Central memory CD8-positive, alpha-beta T cell (primary cell): ENCODE measurements around the gene OR4E1.

Source experiments
- ATAC-seq: fragments of 150-1000 bp; cut with Tn5 transposase; replicated peaks from 2 replicates; pipeline ENCODE4 v1.10.0; 2022; ENCODE audit warnings: mild to moderate bottlenecking, moderate FRiP score, moderate number of reproducible peaks; ENCODE audit not compliant: poor library complexity, severe bottlenecking; ENCODE audit errors: extremely low read depth
- DNase-seq, 2 donors: peaks; one replicate each; pipeline ENCODE4 v3.0.0; 2021; ENCODE audit warnings: low spot score in 2 of 2
- H3K27ac Mint-ChIP-seq: one replicate; pipeline ENCODE4 v1.8.0; 2022; ENCODE audit warnings: low read depth, mild to moderate bottlenecking, moderate library complexity, mixed read lengths
- H3K27me3 Mint-ChIP-seq: one replicate; pipeline ENCODE4 v1.8.0; 2022; ENCODE audit warnings: mixed read lengths
- H3K36me3 Mint-ChIP-seq: one replicate; pipeline ENCODE4 v1.8.0; 2022; ENCODE audit warnings: mild to moderate bottlenecking, moderate library complexity, mixed read lengths; ENCODE audit not compliant: insufficient read depth
- H3K4me1 Mint-ChIP-seq: one replicate; pipeline ENCODE4 v1.8.0; 2022; ENCODE audit warnings: mixed read lengths
- H3K4me3 Mint-ChIP-seq: one replicate; pipeline ENCODE4 v1.8.0; 2022; ENCODE audit warnings: mild to moderate bottlenecking, moderate library complexity, mixed read lengths
- H3K9me3 Mint-ChIP-seq: one replicate; pipeline ENCODE4 v1.8.0; 2022; ENCODE audit warnings: mixed read lengths

The OR4E1 gene

DNA sequence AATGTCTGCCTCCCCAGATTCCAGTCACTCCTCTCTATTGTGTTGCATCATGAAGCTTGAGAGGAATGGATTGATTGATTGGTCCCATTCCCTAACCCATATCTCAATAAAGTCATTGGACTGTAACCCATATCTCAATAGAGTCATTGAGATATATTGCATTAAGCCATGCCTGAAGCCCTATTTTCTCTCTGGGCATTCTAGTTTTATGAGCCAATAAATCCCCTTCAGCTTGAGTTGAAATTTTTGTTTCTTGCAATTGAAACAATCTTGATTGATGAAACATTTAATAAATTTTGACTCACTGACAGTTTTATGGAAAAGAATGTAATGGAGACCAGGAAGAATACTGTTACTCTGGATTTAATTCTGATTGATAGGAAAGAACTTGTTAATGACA, 20.8 kb upstream of the OR4E1 start:
- Mint-ChIP-seq H3K4me3 (no peak overlapping the region), H3K9me3 (no peaks in the 10 kb centered on the region), H3K27me3 (peaks cover 66% of the 10 kb centered on the region), H3K27ac (no peak overlapping the region), H3K4me1 (no peaks in the 10 kb centered on the region), H3K36me3 (peaks cover 1% of the 10 kb centered on the region)
- ATAC-seq, result no peak
- DNase-seq, result no peak

- Mint-ChIP-seq H3K36me3 (no peaks in the 10 kb centered on the region), H3K27me3 (peaks cover 65% of the 10 kb centered on the region), H3K4me3 (no peak overlapping the region), H3K4me1 (no peaks in the 10 kb centered on the region), H3K27ac (no peak overlapping the region), H3K9me3 (no peaks in the 10 kb centered on the region)
- DNase-seq (no peak), ATAC-seq (no peak)
Measured at GRCh38 chr14:21686468-21686867, 12.8 kb upstream of the OR4E1 start.

DNA sequence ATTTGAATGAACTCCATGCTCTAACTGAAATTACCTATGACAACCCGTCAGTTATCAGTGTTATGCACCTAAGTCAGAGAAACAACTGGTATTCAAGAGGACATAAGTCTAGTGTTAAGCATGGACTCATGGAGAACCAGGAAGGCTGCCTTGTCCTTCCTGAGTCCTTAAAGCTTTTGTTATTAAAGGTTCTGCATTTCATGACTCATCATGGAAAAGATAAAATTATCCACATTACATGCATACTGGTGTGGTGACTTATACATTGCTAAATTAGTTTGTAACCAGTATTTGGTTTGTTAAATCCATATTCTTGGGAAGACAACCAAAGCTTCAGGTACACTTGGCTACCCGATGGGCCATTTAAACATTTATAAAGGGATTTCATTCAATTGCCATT, 6.5 kb upstream of the OR4E1 start:
- DNase-seq, result no peak
- H3K4me3 Mint-ChIP-seq, result no peak overlapping the region
- no peaks in the 10 kb centered on the region for H3K36me3 Mint-ChIP-seq
- ATAC-seq, result no peak
- H3K9me3 Mint-ChIP-seq, result no peaks in the 10 kb centered on the region
- H3K27ac Mint-ChIP-seq, result no peak overlapping the region
- H3K4me1 Mint-ChIP-seq, result no peaks in the 10 kb centered on the region
- peaks cover 57% of the 10 kb centered on the region for H3K27me3 Mint-ChIP-seq

GRCh38 chr14:21675566-21675965, 1.9 kb upstream of the OR4E1 start:
- DNase-seq, result no peak
- ATAC-seq, result no peak
- H3K27ac Mint-ChIP-seq, result no peak overlapping the region
- H3K4me3 Mint-ChIP-seq, result no peak overlapping the region
- H3K4me1 Mint-ChIP-seq, result no peaks in the 10 kb centered on the region
- H3K36me3 Mint-ChIP-seq, result no peaks in the 10 kb centered on the region
- H3K9me3 Mint-ChIP-seq, result no peaks in the 10 kb centered on the region
- peaks cover 59% of the 10 kb centered on the region for H3K27me3 Mint-ChIP-seq

DNA sequence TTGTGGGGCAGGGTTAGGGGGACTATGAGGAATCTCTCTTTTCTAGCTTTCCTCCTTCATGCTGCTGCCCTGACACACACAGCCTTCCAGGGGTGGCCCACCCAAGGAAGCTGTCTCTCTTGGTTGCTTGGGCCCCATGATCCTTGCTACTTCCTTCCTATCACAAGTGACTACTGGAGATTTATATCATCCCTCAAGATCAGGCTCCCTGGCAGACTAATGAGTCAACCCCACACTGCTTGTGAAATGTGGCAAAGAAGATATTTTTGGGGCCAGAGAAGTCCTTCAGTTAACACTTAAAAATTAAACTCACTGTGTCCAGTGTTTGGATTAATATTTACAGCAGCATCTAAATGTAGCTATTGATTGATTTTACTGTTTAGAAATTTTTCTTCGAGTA, 1.5 kb downstream of the OR4E1 start:
- peaks cover 62% of the 10 kb centered on the region for H3K27me3 Mint-ChIP-seq
- no peak for DNase-seq
- no peak overlapping the region for H3K27ac Mint-ChIP-seq
- H3K4me3 Mint-ChIP-seq, result no peak overlapping the region
- H3K9me3 Mint-ChIP-seq, result no peaks in the 10 kb centered on the region
- no peak for ATAC-seq
- H3K4me1 Mint-ChIP-seq, result no peaks in the 10 kb centered on the region
- no peaks in the 10 kb centered on the region for H3K36me3 Mint-ChIP-seq

GRCh38 chr14:21671371-21671770, 2.2 kb downstream of the OR4E1 start:
- H3K36me3 Mint-ChIP-seq, result no peaks in the 10 kb centered on the region
- ATAC-seq (no peak), DNase-seq (no peak)
- H3K4me1 Mint-ChIP-seq, result no peaks in the 10 kb centered on the region
- no peak overlapping the region for H3K4me3 Mint-ChIP-seq
- H3K27me3 Mint-ChIP-seq, result peaks cover 55% of the 10 kb centered on the region
- no peak overlapping the region for H3K27ac Mint-ChIP-seq
- no peaks in the 10 kb centered on the region for H3K9me3 Mint-ChIP-seq

- ATAC-seq (no peak), DNase-seq (no peak)
- Mint-ChIP-seq H3K36me3 (no peaks in the 10 kb centered on the region), H3K27ac (no peak overlapping the region), H3K9me3 (no peaks in the 10 kb centered on the region), H3K27me3 (peaks cover 54% of the 10 kb centered on the region), H3K4me3 (no peak overlapping the region), H3K4me1 (no peaks in the 10 kb centered on the region)
Measured at GRCh38 chr14:21669284-21669683, 4.3 kb downstream of the OR4E1 start.

- no peaks in the 10 kb centered on the region for H3K4me1 Mint-ChIP-seq
- no peak for ATAC-seq
- H3K9me3 Mint-ChIP-seq, result no peaks in the 10 kb centered on the region
- no peak overlapping the region for H3K4me3 Mint-ChIP-seq
- DNase-seq, result no peak
- H3K36me3 Mint-ChIP-seq, result no peaks in the 10 kb centered on the region
- peaks cover 60% of the 10 kb centered on the region for H3K27me3 Mint-ChIP-seq
- no peak overlapping the region for H3K27ac Mint-ChIP-seq
Measured at GRCh38 chr14:21668377-21668776, 5.2 kb downstream of the OR4E1 start.

GRCh38 chr14:21656980-21657379, 16.6 kb downstream of the OR4E1 start:
- no peak overlapping the region for H3K4me3 Mint-ChIP-seq
- no peak for ATAC-seq
- H3K9me3 Mint-ChIP-seq, result no peaks in the 10 kb centered on the region
- peaks cover 31% of the 10 kb centered on the region for H3K27me3 Mint-ChIP-seq
- no peaks in the 10 kb centered on the region for H3K4me1 Mint-ChIP-seq
- DNase-seq, result no peak
- no peaks in the 10 kb centered on the region for H3K36me3 Mint-ChIP-seq
- H3K27ac Mint-ChIP-seq, result no peak overlapping the region

DNA sequence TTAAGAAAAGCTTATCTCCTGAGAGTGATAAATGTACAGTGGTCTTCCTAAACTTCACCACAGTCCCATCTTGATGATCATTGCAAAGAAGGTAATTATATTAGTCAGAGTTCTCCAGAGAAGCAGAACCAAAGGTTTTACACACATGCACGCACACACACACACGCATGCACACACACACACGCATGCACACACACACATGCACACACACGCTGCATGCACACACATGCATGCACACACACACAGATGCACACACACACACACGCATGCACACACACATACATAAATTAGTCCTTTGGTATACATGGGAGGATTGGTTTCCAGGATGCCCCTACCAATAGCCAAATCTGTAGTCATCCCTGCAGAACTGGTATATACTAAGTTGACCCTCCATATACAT, 19.4 kb downstream of the OR4E1 start:
- Mint-ChIP-seq H3K4me3 (no peak overlapping the region), H3K36me3 (no peaks in the 10 kb centered on the region), H3K4me1 (no peaks in the 10 kb centered on the region), H3K27ac (no peak overlapping the region), H3K27me3 (peaks cover 44% of the 10 kb centered on the region), H3K9me3 (no peaks in the 10 kb centered on the region)
- ATAC-seq (no peak), DNase-seq (no peak)

- H3K4me1 Mint-ChIP-seq, result no peaks in the 10 kb centered on the region
- H3K36me3 Mint-ChIP-seq, result no peaks in the 10 kb centered on the region
- H3K9me3 Mint-ChIP-seq, result no peaks in the 10 kb centered on the region
- peaks cover 42% of the 10 kb centered on the region for H3K27me3 Mint-ChIP-seq
- no peak within 1 kb of the TSS for H3K27ac Mint-ChIP-seq
- H3K4me3 Mint-ChIP-seq, result no peak within 1 kb of the TSS
- ATAC-seq (no peak), DNase-seq (no peak)
Measured at GRCh38 chr14:21653331-21653885, 20.2 kb downstream of the OR4E1 start, which contains the start of gene OR4E2. OR4E2 (plus strand) TSS chr14:21653835; CDS start chr14:21665083, 11,248 bp downstream.

DNA sequence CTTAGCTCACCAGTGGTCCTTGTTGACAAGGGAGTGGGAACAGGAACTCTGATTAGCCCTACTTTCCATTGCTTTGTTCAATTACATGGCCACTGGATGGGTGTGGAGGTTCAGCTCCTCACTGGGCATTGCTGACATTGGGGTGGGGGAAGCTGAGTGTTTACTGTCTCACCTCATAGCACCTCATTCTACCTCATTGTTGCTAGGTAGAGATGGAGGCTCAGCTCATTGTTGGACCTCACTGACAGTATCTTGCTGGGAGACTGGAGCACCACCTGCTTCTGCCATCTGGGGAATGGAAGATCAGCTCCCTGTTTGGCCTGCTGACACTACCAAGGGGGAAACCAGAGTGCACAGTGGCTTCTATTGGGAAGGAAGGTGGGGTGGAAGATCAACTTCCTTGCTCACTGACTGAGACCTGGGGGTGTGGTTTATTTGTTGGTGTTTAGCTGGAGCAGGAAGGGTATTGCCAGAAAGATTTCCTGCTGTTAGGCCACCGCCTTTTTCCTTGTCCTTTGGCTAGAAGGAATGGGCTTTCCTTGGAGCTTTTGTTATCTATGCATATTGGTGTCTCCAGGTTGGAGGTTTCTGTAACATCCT, 21.3 kb downstream of the OR4E1 start:
- DNase-seq (no peak), ATAC-seq (no peak)
- H3K27ac Mint-ChIP-seq, result no peak overlapping the region
- no peaks in the 10 kb centered on the region for H3K36me3 Mint-ChIP-seq
- peaks cover 37% of the 10 kb centered on the region for H3K27me3 Mint-ChIP-seq
- H3K4me1 Mint-ChIP-seq, result no peaks in the 10 kb centered on the region
- H3K4me3 Mint-ChIP-seq, result no peak overlapping the region
- H3K9me3 Mint-ChIP-seq, result no peaks in the 10 kb centered on the region

DNA sequence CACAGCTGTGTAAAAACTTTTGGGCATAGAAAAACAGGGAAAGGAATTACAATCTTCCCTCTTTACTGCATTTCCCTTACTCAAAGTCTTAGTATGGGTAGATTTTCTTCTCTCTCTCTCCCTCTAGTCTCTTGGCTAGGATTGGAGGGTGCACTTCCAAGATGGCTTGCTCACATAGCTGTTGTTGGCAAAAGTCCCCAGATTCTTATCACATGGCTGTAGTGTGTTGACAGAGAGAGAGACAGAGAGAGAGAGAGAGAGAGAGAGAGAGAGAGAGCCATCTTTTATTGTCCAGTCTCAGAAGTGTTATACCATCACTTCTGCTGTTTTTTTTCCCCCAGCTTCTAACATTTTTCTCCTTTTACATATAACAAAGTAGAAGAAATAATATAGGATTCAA, 26.2 kb downstream of the OR4E1 start:
- H3K4me1 Mint-ChIP-seq, result no peaks in the 10 kb centered on the region
- no peak overlapping the region for H3K4me3 Mint-ChIP-seq
- DNase-seq, result no peak
- no peak overlapping the region for H3K27ac Mint-ChIP-seq
- no peaks in the 10 kb centered on the region for H3K36me3 Mint-ChIP-seq
- peaks cover 34% of the 10 kb centered on the region for H3K27me3 Mint-ChIP-seq
- no peaks in the 10 kb centered on the region for H3K9me3 Mint-ChIP-seq
- ATAC-seq, result no peak
